Gastrocnemius medialis (tissue), 4 donors: ENCODE measurements around the gene ENKD1.

Experiments
- POLR2A ChIP-seq, 2 donors: fragments of 450-650 bp; IDR thresholded peaks; one replicate each; pipeline ENCODE4 v1.6.1; 2017; ENCODE audit warnings: antibody characterized with exemption in 2 of 2, mild to moderate bottlenecking in 2 of 2, moderate library complexity in 2 of 2
- TF ChIP-seq, protein P1 (sequence below), 5 experiments: fragments of 450-650 bp in 3 of 5; fragments of 200-600 bp in 2 of 5; sonication (generic) in 2 of 5; IDR thresholded peaks in 4 of 5; conservative IDR thresholded peaks in 1 of 5; 1 replicate in 4 of 5; 2 replicates in 1 of 5; pipeline ENCODE4 v1.5.1; 2016 to 2019; ENCODE audit warnings: antibody characterized with exemption in 5 of 5, mild to moderate bottlenecking in 3 of 5, moderate library complexity in 3 of 5

DNA sequence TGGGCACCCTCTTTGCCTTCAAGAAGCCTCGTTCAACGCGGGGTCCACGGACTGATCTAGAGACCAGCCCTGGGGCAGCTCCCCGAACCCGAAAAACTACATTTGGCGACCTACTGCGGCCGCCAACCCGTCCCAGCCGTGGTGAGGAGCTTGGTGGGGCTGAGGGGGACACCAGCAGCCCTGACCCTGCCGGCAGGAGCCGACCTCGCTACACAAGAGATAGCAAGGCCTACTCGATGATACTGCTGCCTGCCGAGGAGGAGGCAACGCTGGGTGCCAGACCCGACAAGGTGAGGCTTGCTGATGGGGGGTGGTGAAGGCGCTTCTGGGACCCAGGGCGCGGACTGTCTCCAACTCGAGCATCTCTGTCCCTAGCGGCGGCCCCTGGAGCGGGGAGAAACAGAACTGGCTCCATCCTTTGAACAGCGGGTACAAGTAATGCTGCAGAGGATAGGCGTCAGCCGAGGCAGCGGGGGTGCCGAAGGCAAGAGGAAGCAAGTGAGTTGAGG, 12.1 kb downstream of the ENKD1 start:
- TF ChIP-seq, protein P1, sequence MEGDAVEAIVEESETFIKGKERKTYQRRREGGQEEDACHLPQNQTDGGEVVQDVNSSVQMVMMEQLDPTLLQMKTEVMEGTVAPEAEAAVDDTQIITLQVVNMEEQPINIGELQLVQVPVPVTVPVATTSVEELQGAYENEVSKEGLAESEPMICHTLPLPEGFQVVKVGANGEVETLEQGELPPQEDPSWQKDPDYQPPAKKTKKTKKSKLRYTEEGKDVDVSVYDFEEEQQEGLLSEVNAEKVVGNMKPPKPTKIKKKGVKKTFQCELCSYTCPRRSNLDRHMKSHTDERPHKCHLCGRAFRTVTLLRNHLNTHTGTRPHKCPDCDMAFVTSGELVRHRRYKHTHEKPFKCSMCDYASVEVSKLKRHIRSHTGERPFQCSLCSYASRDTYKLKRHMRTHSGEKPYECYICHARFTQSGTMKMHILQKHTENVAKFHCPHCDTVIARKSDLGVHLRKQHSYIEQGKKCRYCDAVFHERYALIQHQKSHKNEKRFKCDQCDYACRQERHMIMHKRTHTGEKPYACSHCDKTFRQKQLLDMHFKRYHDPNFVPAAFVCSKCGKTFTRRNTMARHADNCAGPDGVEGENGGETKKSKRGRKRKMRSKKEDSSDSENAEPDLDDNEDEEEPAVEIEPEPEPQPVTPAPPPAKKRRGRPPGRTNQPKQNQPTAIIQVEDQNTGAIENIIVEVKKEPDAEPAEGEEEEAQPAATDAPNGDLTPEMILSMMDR (IDR thresholded peaks at IDR 0.05 in 4 of 5, conservative IDR thresholded peaks at IDR 0.05 in 1 of 5), result no peak
- TF ChIP-seq POLR2A (IDR thresholded peaks at IDR 0.05), result no peak
